GM21423 (cell line): Measurements from ENCODE around the gene GPR107.

ENCODE experiments used
- ATAC-seq: cut with Tn5 transposase; IDR thresholded peaks from one replicate; pipeline ENCODE4 v1.9.1; 2021; ENCODE audit warnings: mild to moderate bottlenecking, moderate library complexity; ENCODE audit not compliant: unreplicated experiment

The GPR107 gene

GRCh38 chr9:130155647-130156046, 101.9 kb downstream of the GPR107 start:
- no peak for ATAC-seq

GRCh38 chr9:130156672-130157071, 103.0 kb downstream of the GPR107 start:
- no peak for ATAC-seq

DNA sequence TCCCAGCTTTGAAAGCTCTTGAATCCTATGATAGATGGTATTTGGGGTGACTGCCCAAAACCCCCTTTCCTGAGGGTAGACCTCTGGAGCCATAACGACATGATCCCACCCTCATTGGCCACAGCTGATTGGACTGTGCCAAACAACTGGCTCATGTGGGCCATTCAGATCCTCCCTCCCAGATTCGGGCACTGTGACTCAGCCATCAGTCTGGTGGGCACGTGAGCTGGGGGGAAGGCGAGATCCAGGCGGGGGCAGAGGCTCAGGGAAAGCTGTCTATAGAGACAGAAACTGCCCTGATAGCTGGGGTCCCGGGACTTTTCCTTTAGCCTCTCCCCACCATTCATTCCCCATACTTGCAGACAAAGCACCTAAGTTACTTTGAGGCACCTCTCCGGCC, 103.4 kb downstream of the GPR107 start:
- no peak for ATAC-seq

DNA sequence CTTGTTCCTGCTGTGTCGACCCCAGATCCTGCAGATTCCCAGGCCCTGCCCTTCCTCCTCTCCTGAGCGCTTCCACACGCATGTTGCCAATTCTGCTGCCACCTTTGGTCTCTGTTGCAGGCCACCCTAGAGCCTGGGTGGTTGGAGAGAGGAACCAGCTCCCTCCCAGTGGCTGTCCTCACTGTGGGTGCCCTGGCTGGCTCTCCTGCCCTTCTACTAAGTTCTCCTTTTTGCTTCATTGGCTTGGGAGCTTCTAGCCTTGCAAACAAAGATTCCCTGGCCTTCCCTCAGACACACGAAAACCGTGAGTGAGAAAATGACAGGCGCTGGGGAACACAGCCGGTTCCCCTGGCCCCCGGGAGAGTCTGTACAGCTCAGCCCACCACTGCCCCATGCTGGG, 104.3 kb downstream of the GPR107 start:
- no peak for ATAC-seq

DNA sequence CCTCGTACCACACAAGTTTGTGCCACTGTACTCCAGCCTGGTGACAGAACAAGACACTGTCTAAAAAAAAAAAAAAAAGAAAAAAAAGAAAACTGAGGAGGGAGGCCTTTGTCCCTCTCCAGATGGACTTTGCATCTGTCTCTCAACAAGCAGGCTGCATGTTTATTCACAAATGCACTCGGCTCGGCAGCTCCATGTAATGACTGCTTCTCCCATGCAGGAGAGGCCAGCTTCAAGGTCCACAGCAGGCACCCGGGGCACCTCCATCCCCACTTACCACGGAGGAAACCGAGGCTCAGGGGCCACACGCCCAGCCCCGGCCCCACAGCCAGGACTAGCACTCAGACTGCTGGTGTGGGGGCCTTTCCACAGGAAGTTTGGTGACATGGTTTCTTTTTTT, 105.4 kb downstream of the GPR107 start:
- no peak for ATAC-seq

- ATAC-seq, result no peak
Observed at GRCh38 chr9:130159915-130160670, 106.4 kb downstream of the GPR107 start.

DNA sequence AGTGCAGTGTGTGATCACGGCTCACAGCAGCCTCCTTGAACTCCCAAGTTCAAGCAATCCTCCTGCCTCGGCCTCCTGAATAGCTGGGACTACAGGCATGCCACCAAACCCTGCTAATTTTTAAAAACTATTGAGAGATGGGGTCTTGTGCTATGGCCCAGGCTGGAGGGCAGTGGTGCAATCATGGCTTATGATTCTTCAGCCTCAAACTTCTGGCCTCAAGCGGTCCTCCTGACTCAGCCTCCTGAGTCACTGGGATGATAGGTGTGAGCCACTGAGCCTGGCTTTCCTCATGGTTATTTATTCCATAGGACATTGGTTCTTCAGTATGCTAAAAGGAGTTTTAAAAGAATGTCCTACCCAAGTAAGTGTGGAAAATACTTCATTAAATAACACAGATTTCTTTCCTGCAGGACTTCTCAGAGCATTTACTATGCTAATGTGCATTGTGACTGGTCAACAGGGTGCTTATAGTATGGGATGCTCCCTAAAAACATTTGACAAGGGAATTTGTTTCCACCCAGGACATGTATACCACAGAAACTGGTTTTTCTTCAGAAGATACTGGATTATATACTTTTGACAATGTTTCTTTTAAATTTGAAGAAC, 107.3 kb downstream of the GPR107 start:
- ATAC-seq, result no peak

GRCh38 chr9:130165579-130165978, 111.9 kb downstream of the GPR107 start:
- ATAC-seq, result no peak

DNA sequence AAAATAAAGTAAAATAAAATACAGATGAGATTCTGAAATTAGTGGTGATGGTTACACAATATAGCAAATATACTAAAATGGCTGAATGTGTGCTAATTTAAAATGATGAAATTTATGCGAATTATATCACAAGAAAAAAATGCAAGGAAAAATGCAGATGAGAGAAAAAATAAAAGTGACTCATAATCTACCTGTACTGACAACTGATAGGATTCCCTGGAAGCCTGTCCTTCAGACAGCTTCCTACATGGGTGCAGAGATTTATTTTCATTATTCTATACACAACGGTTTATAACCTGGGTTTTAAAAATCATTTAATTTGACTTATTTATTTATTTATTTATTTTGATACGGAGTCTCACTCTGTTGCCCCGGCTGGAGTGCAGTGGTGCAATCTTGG, 112.7 kb downstream of the GPR107 start:
- ATAC-seq, result no peak

DNA sequence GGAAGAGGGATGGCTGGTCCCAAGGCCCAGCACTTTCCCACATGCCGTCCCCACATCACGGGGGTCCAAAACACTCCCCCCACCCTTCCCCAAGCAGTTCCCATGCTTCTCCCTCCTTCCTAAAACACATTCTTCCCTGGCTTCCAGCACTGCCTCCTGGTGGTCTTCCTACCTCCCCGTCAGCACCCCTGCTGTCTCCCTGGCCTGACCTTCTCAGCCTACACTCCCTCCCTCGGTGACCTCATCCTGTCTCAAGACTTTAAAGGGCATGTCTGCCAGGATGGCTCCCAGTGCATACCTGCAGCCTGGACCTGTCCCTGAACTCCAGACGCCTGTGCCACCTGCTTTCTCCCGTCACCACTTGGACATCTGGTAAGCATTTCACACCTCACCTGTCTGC, 114.2 kb downstream of the GPR107 start:
- no peak for ATAC-seq

GRCh38 chr9:130171226-130172148, 117.8 kb downstream of the GPR107 start:
- ATAC-seq, result no peak

DNA sequence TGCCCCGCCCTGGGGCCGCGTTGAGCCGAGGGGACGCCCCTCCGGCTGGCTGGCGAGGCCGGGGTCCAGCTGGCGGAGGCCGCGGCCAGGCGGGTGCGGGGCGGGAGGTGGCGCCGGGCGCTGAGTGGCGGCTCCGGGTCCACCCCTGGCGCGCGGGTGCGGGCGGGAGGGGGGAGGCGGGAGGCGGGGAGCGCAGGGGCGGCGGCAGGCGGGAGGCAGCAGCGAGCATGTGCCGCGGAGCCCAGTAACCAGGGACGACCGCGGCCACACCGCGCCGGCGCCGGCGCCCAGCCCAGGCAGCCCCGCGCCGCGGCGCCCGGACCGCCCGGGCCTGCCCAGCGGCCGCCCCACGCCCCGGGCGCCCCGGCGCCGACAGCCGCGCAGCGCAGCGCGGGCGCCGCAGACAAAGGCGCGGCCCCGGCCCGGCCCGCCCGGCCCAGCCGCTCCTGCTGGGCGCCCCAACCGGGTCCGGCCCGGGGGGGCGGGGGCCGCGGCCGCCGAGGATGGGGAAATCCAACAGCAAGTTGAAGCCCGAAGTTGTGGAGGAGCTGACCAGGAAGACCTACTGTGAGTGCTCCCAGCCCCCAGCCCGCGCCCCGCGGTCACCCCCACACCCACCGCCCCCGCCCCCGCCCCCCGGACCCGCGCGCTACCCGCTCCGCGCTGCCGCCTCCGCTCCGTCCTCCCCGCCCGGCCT, 118.6 kb downstream of the GPR107 start, which contains the start of gene NCS1:
Gene NCS1 (plus strand): TSS at position 244 of the 697 bp plus-strand sequence. CDS start 260 bp downstream, at position 504.
- no peak for ATAC-seq

DNA sequence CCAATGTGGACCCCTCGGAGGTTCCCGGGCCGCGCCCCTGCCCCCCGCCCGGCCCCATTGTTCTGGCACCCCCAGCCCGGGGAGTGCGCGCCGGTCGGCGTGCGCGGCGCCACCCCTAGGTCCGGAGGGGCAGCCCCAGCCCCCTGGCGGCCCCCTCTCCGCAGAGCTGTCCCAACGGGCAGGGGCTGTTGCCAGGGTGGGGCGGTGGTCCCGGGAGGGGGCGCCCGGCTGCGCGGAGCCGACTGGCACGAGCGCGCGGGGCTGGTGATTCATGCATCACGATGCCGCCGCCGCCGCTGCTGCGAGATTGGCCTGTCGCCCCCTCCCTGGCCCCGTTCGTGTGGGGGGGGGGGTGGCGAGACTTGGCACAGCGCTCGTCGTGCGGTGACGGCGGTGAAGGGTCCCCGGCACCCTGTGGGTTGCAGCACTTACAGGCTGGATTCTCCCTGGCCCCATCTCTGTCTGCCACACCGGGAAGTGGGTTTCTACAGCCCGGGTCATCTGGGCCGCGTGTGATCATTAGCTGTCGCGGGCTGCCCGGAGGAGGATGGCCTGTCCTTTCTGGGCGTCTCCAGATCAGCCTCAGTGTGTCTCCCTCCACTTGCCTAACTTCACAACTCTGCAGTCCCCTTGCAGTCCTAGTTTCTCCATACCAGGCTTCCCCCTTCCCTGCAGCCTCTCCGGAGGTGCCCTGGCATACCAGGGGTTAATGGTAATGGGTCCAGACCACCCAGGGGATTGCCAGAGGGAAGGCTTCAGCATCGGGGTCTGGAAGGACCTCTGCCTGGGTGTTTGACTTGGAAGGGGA, 119.4 kb downstream of the GPR107 start:
- no peak for ATAC-seq

DNA sequence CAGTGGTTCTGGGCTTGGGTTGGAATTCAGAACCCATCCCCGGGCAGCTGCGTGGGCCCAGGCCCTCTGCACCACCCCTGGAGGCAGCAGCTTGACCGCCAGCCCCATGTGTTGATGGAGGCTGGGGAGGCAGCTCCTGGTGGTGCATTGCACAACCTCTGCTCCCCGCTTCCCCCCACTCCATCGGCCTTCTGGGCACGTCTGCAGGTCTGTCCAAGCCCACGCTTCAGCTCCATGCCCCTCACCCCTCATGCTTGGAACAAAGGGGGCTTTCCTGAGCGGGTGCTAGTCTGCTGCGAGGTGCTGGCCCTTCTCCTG, 119.9 kb downstream of the GPR107 start:
- no peak for ATAC-seq

DNA sequence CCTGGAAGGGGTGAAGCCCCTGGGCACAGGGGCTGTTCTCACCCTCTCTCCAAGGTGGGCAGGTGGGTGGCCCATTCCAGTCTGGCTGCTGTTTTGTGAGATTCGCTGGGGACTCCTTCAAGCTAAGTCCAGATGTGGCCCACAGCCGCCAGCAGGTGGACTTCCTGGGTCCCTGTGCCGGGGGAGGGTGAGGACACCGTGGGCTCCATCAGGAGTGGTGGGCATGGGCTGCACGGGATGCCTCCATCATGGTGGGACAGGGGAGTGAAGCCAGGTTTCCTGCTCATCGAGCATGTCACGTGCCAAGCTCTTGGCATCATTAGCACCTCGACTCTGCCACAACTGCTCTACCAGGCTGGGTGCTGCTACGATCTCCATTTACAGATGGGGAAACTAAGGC, 120.3 kb downstream of the GPR107 start:
- ATAC-seq, result no peak

- ATAC-seq, result no peak
Observed at GRCh38 chr9:130174920-130175321, 121.2 kb downstream of the GPR107 start.

- no peak for ATAC-seq
Observed at GRCh38 chr9:130175355-130175754, 121.6 kb downstream of the GPR107 start.

- ATAC-seq, result no peak
Observed at GRCh38 chr9:130176760-130177159, 123.1 kb downstream of the GPR107 start.

DNA sequence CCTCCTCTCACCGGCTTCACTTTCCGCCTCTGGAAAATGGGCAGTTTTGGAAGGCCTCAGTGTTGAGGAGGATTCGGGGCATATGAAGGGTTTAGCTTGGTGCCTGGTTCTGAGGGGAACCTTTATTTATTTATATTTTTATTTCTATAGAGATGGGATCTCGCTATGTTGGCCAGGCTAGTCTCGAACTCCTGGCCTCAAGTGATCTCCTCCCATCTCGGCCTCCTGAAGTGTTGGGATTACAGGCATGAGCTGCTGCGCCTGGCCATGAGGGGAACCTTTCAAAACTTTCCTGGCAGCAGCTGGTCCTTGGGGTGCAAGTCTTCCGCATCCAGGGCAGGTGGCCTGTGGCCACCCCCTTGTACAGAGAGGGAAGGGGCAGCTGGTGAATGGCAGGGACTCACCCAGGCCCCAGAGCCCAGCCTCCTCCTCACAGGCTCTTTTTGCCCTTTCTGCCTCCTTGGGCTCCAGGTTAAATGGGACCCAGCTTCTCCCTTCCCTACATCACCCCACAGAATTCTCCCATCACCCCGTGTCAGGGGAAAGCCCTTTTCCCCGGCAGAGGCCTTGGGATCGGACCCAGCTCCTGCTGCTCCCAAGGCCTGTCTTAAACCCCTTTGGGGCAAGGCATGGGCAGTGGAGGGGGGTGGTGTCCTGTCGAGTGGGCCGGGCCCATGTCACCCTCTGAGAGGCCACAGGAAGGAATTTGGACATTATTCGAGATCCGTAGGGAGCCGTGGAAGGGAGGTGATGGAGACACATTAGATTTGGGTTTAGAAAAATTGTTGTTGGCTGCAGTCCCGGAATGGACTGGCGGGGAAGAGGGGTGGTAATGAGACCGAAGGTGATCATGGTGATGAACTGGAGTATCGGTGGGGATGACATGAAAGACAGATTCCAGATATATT, 124.4 kb downstream of the GPR107 start:
- no peak for ATAC-seq
